Aorta (tissue), 5 donors: ENCODE results near the gene GRID2. TPM values are rescaled to one million over a fixed set of nuclear protein-coding genes. Genes with fewer than 3 reads are reported as not detected.

Experiments used
- ATAC-seq: fragments of 200-7000 bp; cut with Tn5 transposase; one replicate; pipeline ENCODE4 v1.9.1; 2022; ENCODE audit warnings: moderate library complexity; ENCODE audit not compliant: low FRiP score
- DNase-seq, 2 donors: peaks; one replicate each; pipeline ENCODE4 v3.0.0-alpha.2; 2020
- H3K27ac ChIP-seq, 2 donors: one replicate each; pipeline ENCODE4 v1.5.1; 2013; ENCODE audit warnings: low read length in 2 of 2, mild to moderate bottlenecking in 2 of 2, moderate library complexity in 2 of 2, control low read depth in 1 of 2, inconsistent platforms in 1 of 2, low read depth in 1 of 2
- H3K27me3 ChIP-seq, 2 donors: one replicate each; pipeline ENCODE4 v1.6.1; 2013; ENCODE audit warnings: control low read depth in 1 of 2, low read length in 1 of 2, mild to moderate bottlenecking in 1 of 2, moderate library complexity in 1 of 2; ENCODE audit not compliant: insufficient read depth in 2 of 2, control insufficient read depth in 1 of 2
- H3K36me3 ChIP-seq, 2 donors: one replicate each; pipeline ENCODE4 v1.6.1; 2013; ENCODE audit warnings: control low read depth in 1 of 2, low read length in 1 of 2, mild to moderate bottlenecking in 1 of 2; ENCODE audit not compliant: insufficient read depth in 2 of 2, control insufficient read depth in 1 of 2
- H3K4me1 ChIP-seq, 2 donors: one replicate each; pipeline ENCODE4 v1.6.1; 2013; ENCODE audit warnings: low read length in 2 of 2, control low read depth in 1 of 2, mild to moderate bottlenecking in 1 of 2, moderate library complexity in 1 of 2; ENCODE audit not compliant: insufficient read depth in 2 of 2, control insufficient read depth in 1 of 2
- H3K4me3 ChIP-seq, 2 donors: one replicate each; pipeline ENCODE4 v1.5.1; 2013; ENCODE audit warnings: low read length in 2 of 2, control low read depth in 1 of 2, mild to moderate bottlenecking in 1 of 2
- H3K9me3 ChIP-seq: one replicate; pipeline ENCODE4 v1.6.1; 2013; ENCODE audit warnings: mild to moderate bottlenecking, low read length; ENCODE audit not compliant: control insufficient read depth
- WGBS, 2 donors: extraction: QIAGEN DNeasy Blood & Tissue Kit; methylation state at CpG; one replicate each; pipeline ENCODE4 v1.1.7; 2013; 5-methylcytosine and 5-hydroxymethylcytosine counted together
- intact Hi-C, 2 donors: fragments of 100-400 bp; cut with DNase I; formaldehyde crosslinking; loops; one replicate each; pipeline versions ENCODE4 v1.14.2 to v1.15.0; 2022
- polyA plus RNA-seq, 2 donors: library from polyadenylated mRNA; stranded (reverse); fragments of 200-250 nt; gene quantifications; one replicate each; pipeline ENCODE4 v1.2.3, GENCODE V29; 2013
- total RNA-seq, 2 donors: library from RNA; stranded (reverse); fragmentation: NEBNext Ultra II Directional; extraction: Animal tissue kit (Norgen Biotek cat#: 25700); gene quantifications; one replicate each; pipeline ENCODE4 v1.2.1, GENCODE V29; 2021
- donor health status: healthy with polysubstance abuse.
- donor health status: Bipolar disorder and iron deficiency.
- donor health status: DM: no; HTN: no; CAD: no.
- donor health status: DM: no; HTN: no; CAD: no.
- donor health status: DM: yes; HTN: yes; CAD: no.

The GRID2 gene
- total and polyA plus RNA-seq, 4 donors, result 0.13 to 0.18 TPM; not detected in 2

DNA sequence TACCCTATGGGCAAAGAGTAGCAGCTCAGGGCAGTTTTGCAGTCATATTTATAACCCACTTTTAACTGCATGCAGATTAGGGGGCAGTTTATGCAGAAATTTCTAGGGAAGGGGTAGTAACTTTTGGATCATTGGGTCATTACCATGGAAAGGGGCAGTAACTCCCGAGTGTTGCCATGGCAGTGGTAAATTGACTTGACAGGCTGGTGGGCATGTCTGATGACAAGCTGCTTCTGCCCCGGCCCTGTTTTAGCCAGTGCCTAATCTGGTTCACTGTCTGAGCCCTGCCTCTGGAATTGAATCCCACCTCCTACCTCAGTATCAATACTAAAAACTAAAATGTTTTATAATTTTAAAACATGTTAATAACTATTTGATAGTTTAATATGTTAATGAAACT lies 1162.7 kb downstream of the GRID2 start:
- Histone ChIP-seq H3K27me3 (no peaks in the 10 kb centered on the region), H3K36me3 (no peaks in the 10 kb centered on the region), H3K9me3 (no peaks in the 10 kb centered on the region), H3K27ac (no peak overlapping the region), H3K4me1 (no peaks in the 10 kb centered on the region), H3K4me3 (no peak overlapping the region)
- intact Hi-C loops, result no loop called here
- WGBS, 2 donors, result 65 to 67% methylated on average over 2 of the region's 2 CpGs
- no peak for ATAC-seq
- no peak for DNase-seq

GRCh38 chr4:93467484-93468155 lies 1163.9 kb downstream of the GRID2 start:
- Histone ChIP-seq H3K36me3 (no peaks in the 10 kb centered on the region), H3K27me3 (no peaks in the 10 kb centered on the region), H3K4me3 (no peak overlapping the region), H3K4me1 (no peaks in the 10 kb centered on the region), H3K27ac (no peak overlapping the region), H3K9me3 (no peaks in the 10 kb centered on the region)
- intact Hi-C loops, result no loop called here
- ATAC-seq (no peak), DNase-seq (no peak)
- 65 to 72% methylated on average over 1 of the region's 1 CpG for WGBS, 2 donors

DNA sequence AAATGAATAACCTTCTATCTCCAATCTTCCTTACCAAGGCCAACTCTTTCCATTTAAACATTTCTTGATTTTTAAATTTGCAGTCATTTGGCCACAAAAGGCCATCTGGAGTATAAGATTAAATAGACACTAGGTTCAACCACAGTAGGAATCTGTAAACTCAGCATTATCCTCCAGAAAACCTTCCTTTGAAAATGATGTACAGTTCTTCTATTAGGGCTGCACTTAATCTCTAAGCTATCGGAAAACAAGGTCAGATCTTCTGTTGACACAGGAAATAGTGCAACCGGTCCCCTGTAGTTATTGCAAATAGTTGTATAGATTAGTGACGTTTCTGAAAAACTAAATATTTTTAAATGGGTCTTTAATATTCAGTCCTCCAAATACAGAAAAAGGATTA lies 1165.8 kb downstream of the GRID2 start:
- Histone ChIP-seq H3K4me1 (no peaks in the 10 kb centered on the region), H3K4me3 (no peak overlapping the region), H3K27me3 (no peaks in the 10 kb centered on the region), H3K27ac (no peak overlapping the region), H3K36me3 (no peaks in the 10 kb centered on the region), H3K9me3 (no peaks in the 10 kb centered on the region)
- WGBS, 2 donors, result 39 to 43% methylated on average over 3 of the region's 3 CpGs
- DNase-seq (no peak), ATAC-seq (no peak)
- intact Hi-C loops, result no loop called here

- Histone ChIP-seq H3K27ac (no peak overlapping the region), H3K9me3 (no peaks in the 10 kb centered on the region), H3K36me3 (no peaks in the 10 kb centered on the region), H3K4me1 (no peaks in the 10 kb centered on the region), H3K4me3 (no peak overlapping the region), H3K27me3 (no peaks in the 10 kb centered on the region)
- intact Hi-C loops, result no loop called here
- ATAC-seq (no peak), DNase-seq (no peak)
- WGBS, 2 donors, result 64 to 66% methylated on average over 2 of the region's 2 CpGs
Measured at GRCh38 chr4:93475730-93476129, 1172.0 kb downstream of the GRID2 start.

- H3K27ac ChIP-seq, result no peak overlapping the region
- ATAC-seq (no peak), DNase-seq (no peak)
- H3K9me3 ChIP-seq, result no peaks in the 10 kb centered on the region
- no peak overlapping the region for H3K4me3 ChIP-seq
- H3K36me3 ChIP-seq, result no peaks in the 10 kb centered on the region
- 92 to 96% methylated on average over 1 of the region's 1 CpG for WGBS, 2 donors
- H3K4me1 ChIP-seq, result no peaks in the 10 kb centered on the region
- no peaks in the 10 kb centered on the region for H3K27me3 ChIP-seq
- intact Hi-C loops, result no loop called here
Measured at GRCh38 chr4:93478805-93479204, 1175.0 kb downstream of the GRID2 start.

GRCh38 chr4:93480452-93480851 lies 1176.7 kb downstream of the GRID2 start:
- Histone ChIP-seq H3K4me1 (no peaks in the 10 kb centered on the region), H3K36me3 (no peaks in the 10 kb centered on the region), H3K4me3 (no peak overlapping the region), H3K27ac (no peak overlapping the region), H3K9me3 (no peaks in the 10 kb centered on the region), H3K27me3 (no peaks in the 10 kb centered on the region)
- WGBS, 2 donors, result 94 to 100% methylated on average over 1 of the region's 1 CpG
- intact Hi-C loops, result no loop called here
- DNase-seq, result no peak
- ATAC-seq, result no peak

DNA sequence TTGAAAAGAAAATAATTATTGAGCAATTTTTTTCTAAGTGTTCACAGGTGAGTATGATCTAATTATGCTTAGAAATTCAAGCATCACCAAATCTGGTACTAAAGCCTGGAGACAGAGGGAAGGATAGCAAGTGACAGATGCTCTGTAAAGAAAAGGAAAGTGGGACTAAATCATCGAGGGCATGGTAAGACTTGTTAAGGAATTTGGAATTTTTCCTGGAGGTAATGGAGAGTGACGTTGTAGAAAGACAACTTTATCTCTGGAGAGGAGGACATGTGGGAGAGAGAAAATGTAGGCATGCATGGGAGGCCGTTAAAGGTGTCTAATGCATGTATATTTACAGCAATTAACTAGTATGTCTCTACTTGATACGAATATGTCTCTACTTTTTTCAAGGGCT lies 1191.6 kb downstream of the GRID2 start:
- H3K9me3 ChIP-seq, result no peaks in the 10 kb centered on the region

GRCh38 chr4:93501244-93501643 lies 1197.5 kb downstream of the GRID2 start:
- H3K4me3 ChIP-seq, result no peak overlapping the region
- no peaks in the 10 kb centered on the region for H3K27me3 ChIP-seq
- H3K9me3 ChIP-seq, result no peaks in the 10 kb centered on the region
- no peaks in the 10 kb centered on the region for H3K4me1 ChIP-seq
- no peak overlapping the region for H3K27ac ChIP-seq
- DNase-seq (no peak), ATAC-seq (no peak)
- 23 to 34% methylated on average over 3 of the region's 3 CpGs for WGBS, 2 donors
- intact Hi-C loops, result no loop called here
- no peaks in the 10 kb centered on the region for H3K36me3 ChIP-seq

More for the DNA sequence above, 1191.6 kb downstream of the GRID2 start:
- no peak overlapping the region for H3K27ac ChIP-seq
- ATAC-seq (no peak), DNase-seq (no peak)
- H3K36me3 ChIP-seq, result no peaks in the 10 kb centered on the region
- no peak overlapping the region for H3K4me3 ChIP-seq
- intact Hi-C loops, result no loop called here
- WGBS, 2 donors, result 64 to 70% methylated on average over 4 of the region's 4 CpGs
- no peaks in the 10 kb centered on the region for H3K4me1 ChIP-seq
- H3K27me3 ChIP-seq, result no peaks in the 10 kb centered on the region

DNA sequence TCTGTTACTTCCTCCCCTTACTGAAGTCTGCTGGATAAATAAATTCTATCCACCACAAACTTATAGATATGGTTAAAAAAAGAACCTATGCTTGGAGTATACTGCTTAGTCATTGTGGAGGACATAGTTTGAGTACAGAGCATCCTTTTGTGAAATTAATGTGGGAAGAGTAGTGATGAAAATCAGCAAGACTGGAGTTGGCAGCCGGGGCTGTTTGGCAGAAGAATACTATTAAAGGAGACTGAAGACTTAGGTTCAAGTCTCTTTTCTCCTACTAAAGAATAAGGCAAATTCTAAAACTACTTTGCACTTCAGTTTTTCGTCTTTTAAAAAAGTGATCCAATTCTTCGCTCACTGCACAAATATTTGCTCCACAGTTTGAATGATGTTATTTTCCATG lies 1198.2 kb downstream of the GRID2 start:
- H3K4me3 ChIP-seq, result no peak overlapping the region
- intact Hi-C loops, result no loop called here
- DNase-seq (no peak), ATAC-seq (no peak)
- H3K27ac ChIP-seq, result no peak overlapping the region
- H3K9me3 ChIP-seq, result no peaks in the 10 kb centered on the region
- H3K36me3 ChIP-seq, result no peaks in the 10 kb centered on the region
- no peaks in the 10 kb centered on the region for H3K27me3 ChIP-seq
- 68 to 78% methylated on average over 3 of the region's 3 CpGs for WGBS, 2 donors
- no peaks in the 10 kb centered on the region for H3K4me1 ChIP-seq
